CD4-positive, alpha-beta memory T cell (primary cell): ENCODE data around the gene TMEM154. TPM values are rescaled to one million over a fixed set of nuclear protein-coding genes. Genes with fewer than 3 reads are reported as not detected.

Experiments used
- CTCF ChIA-PET: fragments of 350-600 bp; sonication (Branson Sonifier 250); formaldehyde crosslinking; loops from one replicate; lab custom pipeline; 2021; ENCODE audit warnings: inconsistent platforms; ENCODE audit not compliant: partially characterized antibody; lab: Charles Lee
- POLR2A ChIA-PET: fragments of 350-600 bp; sonication (Branson Sonifier 250); formaldehyde crosslinking; loops from one replicate; lab custom pipeline; 2021; ENCODE audit not compliant: partially characterized antibody; lab: Charles Lee
- DNase-seq, 5 donors: peaks; one replicate each; pipeline versions ENCODE4 v3.0.0 to v3.0.0-alpha.2; 2020 to 2022; ENCODE audit warnings: mixed read lengths in 1 of 5
- H3K27ac ChIP-seq: one replicate; pipeline ENCODE4 v1.7.0; 2013; ENCODE audit warnings: low read depth, low read length
- H3K27me3 ChIP-seq: 2 replicates; pipeline ENCODE4 v1.7.0; 2013; ENCODE audit warnings: mild to moderate bottlenecking, low read length, moderate library complexity; ENCODE audit not compliant: insufficient read depth
- H3K36me3 ChIP-seq: 2 replicates; pipeline ENCODE4 v1.7.0; 2013; ENCODE audit warnings: mild to moderate bottlenecking, low read length, moderate library complexity; ENCODE audit not compliant: insufficient read depth
- H3K4me1 ChIP-seq: 2 replicates; pipeline ENCODE4 v1.7.0; 2013; ENCODE audit warnings: mild to moderate bottlenecking, low read length, moderate library complexity; ENCODE audit not compliant: insufficient read depth
- H3K4me3 ChIP-seq, 2 donors: one replicate each; pipeline ENCODE4 v1.7.0; 2013; ENCODE audit warnings: low read length in 2 of 2, mild to moderate bottlenecking in 1 of 2
- H3K9me3 ChIP-seq, 2 donors: one replicate each; pipeline ENCODE4 v1.7.0; 2013; ENCODE audit warnings: low read length in 2 of 2, control low read depth in 1 of 2; ENCODE audit not compliant: control insufficient read depth in 1 of 2
- H3K27ac Mint-ChIP-seq, 7 donors: one replicate each; pipeline ENCODE4 v1.8.0; 2020 to 2021; ENCODE audit warnings: mixed read lengths in 7 of 7, mild to moderate bottlenecking in 6 of 7, inconsistent platforms in 3 of 7, moderate library complexity in 3 of 7
- H3K27me3 Mint-ChIP-seq, 2 donors: one replicate each; pipeline ENCODE4 v1.8.0; 2020 to 2021; ENCODE audit warnings: mixed read lengths in 2 of 2
- H3K36me3 Mint-ChIP-seq, 2 donors: one replicate each; pipeline ENCODE4 v1.8.0; 2020 to 2021; ENCODE audit warnings: mixed read lengths in 2 of 2, inconsistent platforms in 1 of 2, mild to moderate bottlenecking in 1 of 2
- H3K4me1 Mint-ChIP-seq, 4 donors: one replicate each; pipeline ENCODE4 v1.8.0; 2020 to 2021; ENCODE audit warnings: mixed read lengths in 4 of 4, mild to moderate bottlenecking in 1 of 4
- H3K4me3 Mint-ChIP-seq, 8 donors: one replicate each; pipeline ENCODE4 v1.8.0; 2020 to 2021; ENCODE audit warnings: mixed read lengths in 8 of 8, mild to moderate bottlenecking in 7 of 8, moderate library complexity in 6 of 8, inconsistent platforms in 3 of 8
- H3K9me3 Mint-ChIP-seq, 8 donors: one replicate each; pipeline ENCODE4 v1.8.0; 2020 to 2021; ENCODE audit warnings: mixed read lengths in 8 of 8, mild to moderate bottlenecking in 5 of 8, inconsistent platforms in 3 of 8, moderate library complexity in 1 of 8
- intact Hi-C: fragments of 100-400 bp; cut with micrococcal nuclease; formaldehyde crosslinking; loops from one replicate; pipeline ENCODE4 v1.15.1; 2023
- polyA plus RNA-seq, 2 donors: library from polyadenylated mRNA; unstranded; fragments of 300-500 nt; fragmentation: Illumina TruSeq; gene quantifications; one replicate each; pipeline ENCODE4 v1.2.3, GENCODE V29; 2021
- total RNA-seq, 2 experiments: library from RNA; stranded (reverse); gene quantifications; one replicate each; pipeline ENCODE4 v1.2.3, GENCODE V29; 2021

TMEM154 gene
- total and polyA plus RNA-seq, 4 experiments from 2014 or later: 35.2 to 46.7 (median 40.3) TPM

- H3K27me3 ChIP-seq: no peaks in the 10 kb centered on the region
- H3K9me3 ChIP-seq: no peaks in the 10 kb centered on the region
- Mint-ChIP-seq H3K4me3 (no peak overlapping the region), H3K4me1 (peaks cover 0 to 3% (median 2%) of the 10 kb centered on the region in 4 donors), H3K27me3 (peaks cover 7 to 10% of the 10 kb centered on the region in 2 donors), H3K36me3 (no peaks in the 10 kb centered on the region), H3K9me3 (no peaks in the 10 kb centered on the region), H3K27ac (no peak overlapping the region)
- POLR2A ChIA-PET: no interaction called here
- no peak overlapping the region for H3K4me3 ChIP-seq
- no peaks in the 10 kb centered on the region for H3K36me3 ChIP-seq
- DNase-seq: no peak
- H3K27ac ChIP-seq: no peak overlapping the region
- no peaks in the 10 kb centered on the region for H3K4me1 ChIP-seq
- CTCF ChIA-PET: interaction anchor here (1.3 kb wide), 1 partner anchor 10 kb away, joined by 3 read pairs; no protein-coding TSS in a partner anchor
- intact Hi-C loops: no loop called here
These were observed 8.3 kb upstream of the TMEM154 start for GRCh38 chr4:152687974-152688599.

DNA sequence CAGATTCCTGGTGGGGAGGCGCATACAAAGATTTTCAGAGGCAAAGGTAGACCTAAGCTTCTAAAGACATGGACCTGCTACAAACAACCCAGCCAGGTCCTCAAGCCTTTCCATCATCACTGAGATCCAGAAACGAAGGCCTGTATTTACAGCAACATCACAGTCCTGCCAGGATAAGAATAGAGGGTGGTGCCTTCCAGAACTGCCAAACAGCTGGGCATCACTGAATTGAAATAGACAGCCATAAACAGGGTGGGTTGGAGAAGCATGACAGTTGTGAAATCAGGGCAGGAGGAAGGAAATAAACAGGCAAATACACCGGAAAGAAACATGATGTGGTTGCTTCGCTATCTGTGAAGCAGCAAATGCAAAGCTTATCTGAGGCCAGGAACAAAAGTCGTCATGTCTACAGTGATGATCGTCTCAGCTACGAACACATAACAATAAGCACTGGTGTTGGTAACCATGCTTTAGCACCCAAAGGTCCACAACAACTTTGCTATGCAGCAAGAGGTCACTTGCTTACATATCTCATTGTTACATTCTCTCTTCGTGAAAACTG, 6.7 kb upstream of the TMEM154 start:
- Mint-ChIP-seq H3K27ac (peak overlapping the region in 1 of 7 donors; percentile 60), H3K4me1 (peaks cover 0 to 5% (median 2%) of the 10 kb centered on the region in 4 donors), H3K36me3 (no peaks in the 10 kb centered on the region), H3K9me3 (no peaks in the 10 kb centered on the region), H3K27me3 (peaks cover 7 to 10% of the 10 kb centered on the region in 2 donors), H3K4me3 (no peak overlapping the region)
- CTCF ChIA-PET: no interaction called here
- Histone ChIP-seq H3K9me3 (no peaks in the 10 kb centered on the region), H3K27me3 (no peaks in the 10 kb centered on the region), H3K36me3 (no peaks in the 10 kb centered on the region), H3K4me3 (no peak overlapping the region), H3K27ac (no peak overlapping the region), H3K4me1 (no peaks in the 10 kb centered on the region)
- intact Hi-C loops: no loop called here
- DNase-seq: peak in 1 of 5 donors; percentile 29
- POLR2A ChIA-PET: no interaction called here

DNA sequence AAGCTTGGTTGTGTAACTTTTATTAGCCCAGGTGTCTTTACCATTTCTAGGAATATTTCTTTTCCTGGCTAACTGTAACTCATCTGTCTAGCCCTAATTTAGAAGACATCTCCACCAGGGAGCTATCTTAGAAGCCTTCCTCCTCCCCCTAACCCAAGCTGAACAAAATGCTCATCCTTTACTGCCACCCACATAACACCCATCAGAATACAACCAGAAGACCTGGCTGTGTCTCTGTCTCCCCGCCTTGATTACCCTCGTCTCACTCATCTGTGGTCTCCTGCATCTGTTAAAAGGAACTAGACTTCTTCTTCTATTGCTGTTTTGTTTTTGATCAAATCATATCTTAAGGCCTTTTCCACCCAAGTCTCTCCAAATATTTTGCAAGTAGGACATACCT, 4.8 kb upstream of the TMEM154 start:
- peaks cover 4 to 6% of the 10 kb centered on the region in 2 donors for H3K27me3 Mint-ChIP-seq
- intact Hi-C loops: no loop called here
- ChIA-PET CTCF (interaction anchor here (0.8 kb wide), 1 partner anchor 183 kb away, joined by 4 read pairs; no protein-coding TSS in a partner anchor), POLR2A (no interaction called here)
- H3K36me3 Mint-ChIP-seq: peaks cover 0 to 3% of the 10 kb centered on the region in 2 donors
- DNase-seq: no peak
- Histone ChIP-seq H3K27ac (no peak overlapping the region), H3K9me3 (no peaks in the 10 kb centered on the region), H3K4me3 (no peak overlapping the region), H3K36me3 (no peaks in the 10 kb centered on the region), H3K4me1 (peaks cover 13% of the 10 kb centered on the region), H3K27me3 (no peaks in the 10 kb centered on the region)
- no peak overlapping the region for H3K4me3 Mint-ChIP-seq
- no peak overlapping the region for H3K27ac Mint-ChIP-seq
- H3K4me1 Mint-ChIP-seq: peaks cover 9 to 20% (median 13%) of the 10 kb centered on the region in 4 donors
- no peaks in the 10 kb centered on the region for H3K9me3 Mint-ChIP-seq

DNA sequence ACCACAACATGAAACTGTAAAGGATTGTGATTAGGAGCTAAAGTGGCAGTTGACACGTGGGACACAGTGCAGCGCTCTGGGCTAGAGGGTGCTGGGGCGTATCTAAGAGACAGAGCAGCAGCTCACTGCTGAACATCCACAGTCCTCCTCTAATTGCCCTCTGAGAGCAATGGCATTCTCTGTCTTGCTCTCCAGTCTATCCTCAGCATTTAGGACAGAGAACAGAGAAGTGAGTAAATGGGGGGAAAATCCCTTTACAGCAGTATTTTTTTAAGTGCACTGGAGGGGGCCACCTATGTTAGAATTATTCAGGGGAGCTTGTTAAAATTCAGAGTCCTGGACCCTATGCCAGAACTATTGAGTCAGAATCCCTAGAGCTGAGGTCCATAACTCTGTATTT, 4.2 kb upstream of the TMEM154 start:
- Mint-ChIP-seq H3K27me3 (peaks cover 4 to 6% of the 10 kb centered on the region in 2 donors), H3K27ac (no peak overlapping the region), H3K36me3 (peaks cover 0 to 3% of the 10 kb centered on the region in 2 donors), H3K4me3 (no peak overlapping the region), H3K9me3 (no peaks in the 10 kb centered on the region), H3K4me1 (peaks cover 10 to 26% (median 16%) of the 10 kb centered on the region in 4 donors)
- Histone ChIP-seq H3K4me1 (peaks cover 17% of the 10 kb centered on the region), H3K27ac (no peak overlapping the region), H3K4me3 (no peak overlapping the region), H3K27me3 (no peaks in the 10 kb centered on the region), H3K9me3 (no peaks in the 10 kb centered on the region), H3K36me3 (no peaks in the 10 kb centered on the region)
- DNase-seq: no peak
- CTCF ChIA-PET: interaction anchor here (0.8 kb wide), 1 partner anchor 183 kb away, joined by 4 read pairs; no protein-coding TSS in a partner anchor
- POLR2A ChIA-PET: no interaction called here
- intact Hi-C loops: no loop called here

DNA sequence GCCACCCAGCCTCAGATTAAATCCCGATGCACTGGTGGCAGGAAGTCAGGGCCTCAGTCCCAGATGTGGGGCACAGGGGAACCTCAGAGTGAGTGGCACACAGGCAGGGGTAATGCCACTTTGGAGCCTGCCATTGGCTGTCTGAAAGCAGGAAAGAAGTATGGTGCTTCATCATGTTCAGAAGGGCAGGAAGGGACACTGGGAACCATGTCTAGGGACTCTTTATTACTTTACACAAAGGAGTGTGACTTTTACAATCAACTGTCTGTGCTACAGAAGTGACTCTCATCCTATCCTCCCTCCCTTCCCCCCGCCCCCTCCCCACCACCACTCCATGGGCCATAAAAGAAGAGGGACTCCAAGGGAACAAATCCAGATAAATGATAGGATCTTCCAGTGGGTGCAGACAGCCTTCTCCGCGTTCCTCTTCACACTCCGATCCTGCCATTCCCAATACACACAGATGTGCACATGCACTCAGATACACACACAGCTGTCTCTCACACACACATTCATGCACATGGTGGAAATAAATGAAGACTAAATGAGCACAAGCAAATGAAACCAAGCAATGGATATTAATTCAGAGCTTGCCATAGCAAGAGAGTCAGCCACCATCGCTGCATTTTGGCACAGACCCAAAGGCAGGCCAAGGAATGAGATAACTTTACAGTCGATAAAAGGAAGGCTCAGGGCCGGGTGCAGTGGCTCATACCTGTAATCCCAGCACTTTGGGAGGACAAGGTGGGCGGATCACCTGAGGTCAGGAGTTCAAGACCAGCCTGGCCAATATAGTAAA, 2.5 kb upstream of the TMEM154 start:
- Histone ChIP-seq H3K36me3 (no peaks in the 10 kb centered on the region), H3K4me3 (no peak overlapping the region), H3K27ac (no peak overlapping the region), H3K4me1 (peaks cover 32% of the 10 kb centered on the region), H3K9me3 (no peaks in the 10 kb centered on the region), H3K27me3 (no peaks in the 10 kb centered on the region)
- Mint-ChIP-seq H3K9me3 (no peaks in the 10 kb centered on the region), H3K36me3 (peaks cover 0 to 3% of the 10 kb centered on the region in 2 donors), H3K4me1 (peaks cover 24 to 41% (median 30%) of the 10 kb centered on the region in 4 donors), H3K27ac (peak overlapping the region in 2 of 7 donors; percentile 37 to 60), H3K4me3 (peak overlapping the region in 1 of 8 donors; percentile 28), H3K27me3 (peaks cover 2 to 3% of the 10 kb centered on the region in 2 donors)
- ChIA-PET CTCF (no interaction called here), POLR2A (interaction anchor here (0.9 to 4.3 kb wide), 2 partner anchors 146 to 147 kb away, joined by 3 to 36 read pairs; partner anchors contain the start of gene FBXW7)
- intact Hi-C loops: no loop called here
- DNase-seq: no peak

DNA sequence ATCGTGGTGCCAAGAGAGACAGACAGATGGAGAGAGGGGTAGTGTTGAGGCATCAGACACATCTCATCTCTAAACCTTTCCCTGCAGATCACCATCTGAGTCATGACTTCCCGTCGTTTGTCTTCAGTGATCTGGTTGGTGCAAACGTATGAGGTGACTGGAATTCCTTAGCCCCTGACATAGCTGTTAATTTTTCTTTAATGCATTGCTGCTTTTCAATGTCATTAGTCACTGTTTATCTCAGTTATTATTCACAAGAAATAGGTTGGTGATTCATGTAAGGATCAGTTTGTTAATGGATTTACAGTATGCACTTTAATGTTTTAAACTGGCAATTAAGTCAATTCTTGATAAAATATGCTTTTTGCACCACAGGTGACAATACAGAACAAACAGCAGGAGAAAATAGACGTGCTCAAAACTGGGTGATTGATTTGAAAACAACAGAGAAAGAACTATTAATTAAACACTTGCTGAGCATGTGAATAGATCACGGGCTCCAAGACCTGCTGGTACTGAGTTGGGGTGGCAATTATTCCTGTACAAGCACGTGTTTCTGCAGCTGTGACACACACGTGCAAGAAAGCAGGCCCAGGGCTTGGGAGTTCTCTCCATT, 1.3 kb upstream of the TMEM154 start:
- Mint-ChIP-seq H3K4me1 (peaks cover 30 to 52% (median 41%) of the 10 kb centered on the region in 4 donors), H3K36me3 (peaks cover 3 to 7% of the 10 kb centered on the region in 2 donors), H3K4me3 (peak overlapping the region in 6 of 8 donors; percentile 61 to 71 (median 66)), H3K27me3 (no peaks in the 10 kb centered on the region), H3K9me3 (no peaks in the 10 kb centered on the region), H3K27ac (peak overlapping the region in 6 of 7 donors; percentile 80 to 98 (median 90))
- DNase-seq: no peak
- Histone ChIP-seq H3K9me3 (no peaks in the 10 kb centered on the region), H3K27me3 (no peaks in the 10 kb centered on the region), H3K4me3 (no peak overlapping the region), H3K4me1 (peaks cover 42% of the 10 kb centered on the region), H3K36me3 (no peaks in the 10 kb centered on the region), H3K27ac (no peak overlapping the region)
- intact Hi-C loops: no loop called here
- ChIA-PET POLR2A (interaction anchor here (1.6 to 4.3 kb wide), 3 partner anchors 15 to 145 kb away, joined by 4 to 36 read pairs (median 5); partner anchors contain the start of gene FBXW7), CTCF (no interaction called here)
